CD4-positive, alpha-beta T cell (primary cell): ENCODE measurements around the gene MINDY1. TPM values are rescaled to one million over a fixed set of nuclear protein-coding genes. Genes with fewer than 3 reads are reported as not detected.

ENCODE experiments used
- ATAC-seq: fragments of 200-7000 bp; cut with Tn5 transposase; one replicate; pipeline ENCODE4 v1.10.0; 2022; ENCODE audit warnings: mild to moderate bottlenecking; ENCODE audit not compliant: poor library complexity
- CTCF ChIA-PET: fragments of 350-600 bp; sonication (Branson Sonifier 250); formaldehyde crosslinking; loops from one replicate; lab custom pipeline; 2021; ENCODE audit warnings: antibody characterized with exemption, inconsistent platforms; lab: Charles Lee
- POLR2A ChIA-PET: fragments of 350-600 bp; sonication (Branson Sonifier 250); formaldehyde crosslinking; loops from one replicate; lab custom pipeline; 2021; ENCODE audit warnings: antibody characterized with exemption, inconsistent platforms; lab: Charles Lee
- DNase-seq, 14 experiments: peaks; one replicate each; pipeline ENCODE4 v3.0.0-alpha.2; 2013 to 2020; ENCODE audit warnings: mixed read lengths in 2 of 14
- H3K27ac ChIP-seq, 2 donors: one replicate each; pipeline versions ENCODE4 v1.5.1 to v1.7.0; 2013; ENCODE audit warnings: low read length in 2 of 2, low read depth in 1 of 2, mild to moderate bottlenecking in 1 of 2
- H3K27me3 ChIP-seq, 2 experiments: 1 replicate in 1 of 2; 2 replicates in 1 of 2; pipeline versions ENCODE4 v1.6.1 to v1.7.0; 2013; ENCODE audit warnings: low read length in 2 of 2, control low read depth in 1 of 2, mild to moderate bottlenecking in 1 of 2, moderate library complexity in 1 of 2; ENCODE audit not compliant: insufficient read depth in 2 of 2, control insufficient read depth in 1 of 2
- H3K36me3 ChIP-seq: one replicate; pipeline ENCODE4 v1.6.1; 2013; ENCODE audit warnings: low read length, control low read depth; ENCODE audit not compliant: insufficient read depth
- H3K4me1 ChIP-seq: one replicate; pipeline ENCODE4 v1.6.1; 2013; ENCODE audit warnings: low read length, control low read depth; ENCODE audit not compliant: insufficient read depth
- H3K4me3 ChIP-seq: one replicate; pipeline ENCODE4 v1.5.1; 2013; ENCODE audit warnings: mild to moderate bottlenecking, low read length, moderate library complexity
- H3K9me3 ChIP-seq, 2 experiments: 1 replicate in 1 of 2; 2 replicates in 1 of 2; pipeline versions ENCODE4 v1.6.1 to v1.7.0; 2013; ENCODE audit warnings: low read length in 2 of 2, mild to moderate bottlenecking in 2 of 2, control low read depth in 1 of 2, moderate library complexity in 1 of 2; ENCODE audit not compliant: control insufficient read depth in 1 of 2, insufficient read depth in 1 of 2
- H3K27ac Mint-ChIP-seq: one replicate; pipeline ENCODE4 v1.8.0; 2020; ENCODE audit warnings: mixed read lengths
- H3K27me3 Mint-ChIP-seq: one replicate; pipeline ENCODE4 v1.8.0; 2021; ENCODE audit warnings: mixed read lengths
- H3K36me3 Mint-ChIP-seq: one replicate; pipeline ENCODE4 v1.8.0; 2021; ENCODE audit warnings: low read depth, mixed read lengths
- H3K4me1 Mint-ChIP-seq: one replicate; pipeline ENCODE4 v1.8.0; 2021; ENCODE audit warnings: low read depth, mixed read lengths
- H3K4me3 Mint-ChIP-seq: one replicate; pipeline ENCODE4 v1.8.0; 2020; ENCODE audit warnings: mild to moderate bottlenecking, mixed read lengths
- H3K9me3 Mint-ChIP-seq: one replicate; pipeline ENCODE4 v1.8.0; 2020; ENCODE audit warnings: mixed read lengths
- CTCF ChIP-seq: fragments of 200-600 bp; IDR thresholded peaks from one replicate; pipeline ENCODE4 v1.8.0; 2022; ENCODE audit warnings: antibody characterized with exemption, mild to moderate bottlenecking
- intact Hi-C, 2 experiments: fragments of 100-400 bp; cut with DNase I in 1 of 2; cut with micrococcal nuclease in 1 of 2; formaldehyde crosslinking; loops; one replicate each; pipeline versions ENCODE4 v1.15.1 to v1.9.0; 2023 to 2025; cut with DNase I, micrococcal nuclease
- total RNA-seq, 174 experiments: library from RNA in 2 of 174; stranded (reverse) in 2 of 174; gene quantifications; one replicate each; pipeline ENCODE4 v1.2.3 and lab custom pipeline; 2021 to 2026

MINDY1 gene
- total RNA-seq, 2 experiments from 2014 or later = 7.8 to 9.2 TPM

GRCh38 chr1:150999051-150999674 is 7.5 kb downstream of the MINDY1 start:
- H3K36me3 ChIP-seq = peaks cover 60% of the 10 kb centered on the region
- DNase-seq = peak in 1 of 14 experiments; percentile 22
- intact Hi-C loops = loop anchor here in 1 of 2 experiments (5.0 kb wide), 2 partner anchors 437 to 537 kb away; no protein-coding TSS in a partner anchor

GRCh38 chr1:150997949-150998348 is 8.8 kb downstream of the MINDY1 start:
- Histone ChIP-seq H3K4me3 (no peak overlapping the region), H3K36me3 (peaks cover 60% of the 10 kb centered on the region), H3K27me3 (no peaks in the 10 kb centered on the region), H3K9me3 (no peaks in the 10 kb centered on the region), H3K27ac (no peak overlapping the region), H3K4me1 (peaks cover 47% of the 10 kb centered on the region)
- ChIA-PET CTCF (interaction anchor here (0.8 kb wide), 1 partner anchor 73 kb away, joined by 3 read pairs; no protein-coding TSS in a partner anchor), POLR2A (interaction anchor here (0.6 to 0.9 kb wide), 2 partner anchors 192 to 224 kb away, joined by 3 read pairs; partner anchors contain the start of gene VPS72)
- Mint-ChIP-seq H3K9me3 (no peaks in the 10 kb centered on the region), H3K36me3 (peaks cover 70% of the 10 kb centered on the region), H3K4me3 (no peak overlapping the region), H3K4me1 (peaks cover 36% of the 10 kb centered on the region), H3K27ac (no peak overlapping the region), H3K27me3 (no peaks in the 10 kb centered on the region)
- ATAC-seq = no peak
- no peak for DNase-seq
- TF ChIP-seq CTCF = no peak
- intact Hi-C loops = loop anchor here in 1 of 2 experiments (5.0 kb wide), 2 partner anchors 436 to 536 kb away; no protein-coding TSS in a partner anchor

More at GRCh38 chr1:150999051-150999674, 7.5 kb downstream of the MINDY1 start:
- peaks cover 47% of the 10 kb centered on the region for H3K4me1 Mint-ChIP-seq
- peaks cover 74% of the 10 kb centered on the region for H3K36me3 Mint-ChIP-seq
- H3K27me3 Mint-ChIP-seq = no peaks in the 10 kb centered on the region
- no peaks in the 10 kb centered on the region for H3K9me3 Mint-ChIP-seq
- ChIA-PET POLR2A (interaction anchor here (1.2 to 1.7 kb wide), 2 partner anchors 17 to 24 kb away, joined by 3 read pairs; partner anchors contain the start of genes ANXA9 and CERS2), CTCF (interaction anchor here (0.6 to 1.5 kb wide), 2 partner anchors 42 to 404 kb away, joined by 3 read pairs; no protein-coding TSS in a partner anchor)
- no peak for ATAC-seq
- H3K4me1 ChIP-seq = peaks cover 58% of the 10 kb centered on the region
- no peak for TF ChIP-seq CTCF
- H3K4me3 Mint-ChIP-seq = no peak overlapping the region
- peak overlapping the region; percentile 47 for H3K27ac Mint-ChIP-seq
- no peak overlapping the region for H3K4me3 ChIP-seq
- no peaks in the 10 kb centered on the region for H3K9me3 ChIP-seq
- no peaks in the 10 kb centered on the region for H3K27me3 ChIP-seq
- H3K27ac ChIP-seq = peak overlapping the region in 1 of 2 donors; percentile 19

DNA sequence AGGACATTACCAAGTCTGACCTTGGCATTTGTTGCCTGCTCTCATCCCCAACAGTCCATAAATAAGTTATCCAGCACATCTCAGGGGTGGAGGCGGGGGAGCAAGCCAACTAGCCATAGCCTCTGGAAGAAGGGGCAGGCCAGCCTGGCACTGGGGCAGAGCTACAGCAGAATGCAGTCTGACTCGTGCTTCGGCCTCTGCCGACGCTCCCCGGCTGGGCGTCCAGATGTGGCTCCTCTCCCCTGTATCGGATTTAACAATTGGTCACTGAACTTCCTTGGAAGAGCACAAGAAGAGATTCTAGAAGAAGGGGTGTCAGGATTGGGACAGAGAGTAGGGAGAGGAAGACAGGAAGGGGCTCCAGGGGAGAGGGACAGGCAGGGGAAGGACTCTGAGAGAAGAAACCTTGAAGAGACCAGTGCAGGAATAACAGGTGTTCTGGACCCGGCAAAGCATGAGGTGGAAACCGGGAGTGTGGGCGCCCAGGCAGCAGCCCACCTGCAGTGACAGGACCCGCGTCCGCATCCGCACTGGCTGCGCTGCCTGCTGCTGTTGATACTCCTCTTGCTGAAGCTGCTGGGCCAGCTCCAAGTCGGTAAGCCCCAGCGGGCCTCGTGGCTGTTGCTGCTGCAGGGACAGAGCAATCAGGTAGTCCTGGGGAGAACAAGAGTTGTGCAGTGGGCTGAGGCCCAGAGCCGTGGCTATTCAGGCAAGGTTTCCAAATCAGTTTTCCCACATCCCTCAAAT is 9.4 kb downstream of the MINDY1 start:
- Histone ChIP-seq H3K27ac (no peak overlapping the region), H3K4me1 (peaks cover 41% of the 10 kb centered on the region), H3K27me3 (no peaks in the 10 kb centered on the region), H3K9me3 (no peaks in the 10 kb centered on the region), H3K4me3 (no peak overlapping the region), H3K36me3 (peaks cover 55% of the 10 kb centered on the region)
- Mint-ChIP-seq H3K27me3 (no peaks in the 10 kb centered on the region), H3K4me3 (no peak overlapping the region), H3K9me3 (no peaks in the 10 kb centered on the region), H3K36me3 (peaks cover 64% of the 10 kb centered on the region), H3K27ac (no peak overlapping the region), H3K4me1 (peaks cover 30% of the 10 kb centered on the region)
- ChIA-PET POLR2A (interaction anchor here (0.6 to 1.4 kb wide), 3 partner anchors 9 to 224 kb away, joined by 3 to 7 read pairs (median 3); partner anchors contain the start of genes MINDY1 and VPS72), CTCF (interaction anchor here (0.8 to 2.9 kb wide), 3 partner anchors 9 to 74 kb away, joined by 3 to 29 read pairs (median 15); partner anchors contain the start of gene MINDY1)
- DNase-seq (no peak), ATAC-seq (no peak)
- intact Hi-C loops = loop anchor here in 1 of 2 experiments (5.0 kb wide), 2 partner anchors 435 to 535 kb away; no protein-coding TSS in a partner anchor
- no peak for TF ChIP-seq CTCF
